DND-41 (cell line): ENCODE data around the gene PADI4.
"Not testable (repeated sequence)": the region's sequence is repeated elsewhere in the genome, so short reads cannot be mapped to it uniquely, and the experiment has no call there.

Source experiments
- ATAC-seq: fragments of 200-7000 bp; cut with Tn5 transposase; 3 replicates; pipeline ENCODE4 v1.9.1; 2021; ENCODE audit warnings: low read depth; ENCODE audit not compliant: insufficient read depth
- DNase-seq: peaks from one replicate; pipeline ENCODE4 v3.0.0-alpha.2; 2020
- H2AFZ ChIP-seq: 2 replicates; pipeline ENCODE4 v1.6.0; 2012; ENCODE audit warnings: low read depth, low read length
- H3K27ac ChIP-seq: 2 replicates; pipeline ENCODE4 v1.5.1; 2012; ENCODE audit warnings: low read length, inconsistent platforms
- H3K27me3 ChIP-seq: fragments of 200-600 bp; sonication (generic); 2 replicates; pipeline ENCODE4 v1.6.0; 2012; ENCODE audit warnings: low read length, mild to moderate bottlenecking, inconsistent platforms; ENCODE audit not compliant: insufficient read depth, poor library complexity
- H3K36me3 ChIP-seq: 2 replicates; pipeline ENCODE4 v1.5.1; 2012; ENCODE audit warnings: low read length, inconsistent platforms; ENCODE audit not compliant: insufficient read depth
- H3K4me1 ChIP-seq: 2 replicates; pipeline ENCODE4 v1.5.1; 2012; ENCODE audit warnings: mild to moderate bottlenecking, low read length; ENCODE audit not compliant: insufficient read depth
- H3K4me2 ChIP-seq: 2 replicates; pipeline ENCODE4 v1.6.0; 2012; ENCODE audit warnings: mild to moderate bottlenecking, moderate library complexity, low read length, inconsistent platforms; ENCODE audit not compliant: insufficient read depth
- H3K4me3 ChIP-seq, 2 experiments: fragments of 200-600 bp in 1 of 2; shearing (Covaris generic) in 1 of 2; 2 replicates each; pipeline ENCODE4 v1.5.1; 2012 to 2016; ENCODE audit warnings: inconsistent platforms in 2 of 2, low read length in 2 of 2, mild to moderate bottlenecking in 2 of 2, low read depth in 1 of 2, moderate library complexity in 1 of 2
- H3K79me2 ChIP-seq: 2 replicates; pipeline ENCODE4 v1.6.0; 2012; ENCODE audit warnings: low read length, inconsistent platforms; ENCODE audit not compliant: insufficient read depth
- H3K9ac ChIP-seq: 2 replicates; pipeline ENCODE4 v1.6.0; 2012; ENCODE audit warnings: low read depth, mild to moderate bottlenecking, inconsistent platforms, low read length, moderate library complexity
- H3K9me3 ChIP-seq: 2 replicates; pipeline ENCODE4 v1.5.1; 2012; ENCODE audit warnings: low read length, moderate library complexity, mild to moderate bottlenecking, inconsistent platforms; ENCODE audit not compliant: insufficient read depth, severe bottlenecking
- H4K20me1 ChIP-seq: 2 replicates; pipeline ENCODE4 v1.6.0; 2012; ENCODE audit warnings: low read length; ENCODE audit not compliant: insufficient read depth
- CTCF ChIP-seq: IDR thresholded peaks from 2 replicates; pipeline ENCODE4 v1.5.1; 2012; ENCODE audit warnings: borderline replicate concordance, low read length, moderate library complexity, mild to moderate bottlenecking; ENCODE audit not compliant: poor library complexity, severe bottlenecking; ENCODE audit errors: extremely low read depth
- EZH2 ChIP-seq: IDR thresholded peaks from 3 replicates; pipeline ENCODE4 v1.6.1; 2012; ENCODE audit warnings: borderline replicate concordance, low read depth, mild to moderate bottlenecking, moderate library complexity, low read length, inconsistent platforms; ENCODE audit not compliant: severe bottlenecking

The PADI4 gene

GRCh38 chr1:17340358-17340757, 32.4 kb downstream of the PADI4 start:
- Histone ChIP-seq H3K27me3 (no peaks in the 10 kb centered on the region), H3K4me1 (no peaks in the 10 kb centered on the region), H3K36me3 (no peaks in the 10 kb centered on the region), H2AFZ (no peak overlapping the region), H3K9me3 (no peaks in the 10 kb centered on the region), H3K4me3 (no peak overlapping the region), H3K27ac (no peak overlapping the region), H3K79me2 (no peaks in the 10 kb centered on the region), H3K9ac (no peak overlapping the region), H3K4me2 (no peak overlapping the region), H4K20me1 (peaks cover 7% of the 10 kb centered on the region)
- TF ChIP-seq CTCF (no peak), EZH2 (no peak)
- DNase-seq (no peak), ATAC-seq (no peak)

- Histone ChIP-seq H3K27ac (no peak overlapping the region), H3K4me1 (no peaks in the 10 kb centered on the region), H3K27me3 (no peaks in the 10 kb centered on the region), H2AFZ (no peak overlapping the region), H3K4me3 (no peak overlapping the region), H3K79me2 (no peaks in the 10 kb centered on the region), H3K9ac (no peak overlapping the region), H3K4me2 (no peak overlapping the region), H4K20me1 (no peaks in the 10 kb centered on the region; the same call in none of the 2 replicates), H3K9me3 (no peaks in the 10 kb centered on the region), H3K36me3 (no peaks in the 10 kb centered on the region)
- ATAC-seq (no peak), DNase-seq (no peak)
- TF ChIP-seq CTCF: no peak
- no peak for TF ChIP-seq EZH2
Observed at GRCh38 chr1:17342014-17342441, 34.0 kb downstream of the PADI4 start.

GRCh38 chr1:17345506-17345905, 37.5 kb downstream of the PADI4 start:
- not testable (repeated sequence) for H2AFZ ChIP-seq, H3K27me3 ChIP-seq, H3K27ac ChIP-seq, DNase-seq, H3K36me3 ChIP-seq, H3K9ac ChIP-seq, H3K79me2 ChIP-seq, H3K4me3 ChIP-seq, H3K4me2 ChIP-seq, H4K20me1 ChIP-seq, ATAC-seq, H3K9me3 ChIP-seq, H3K4me1 ChIP-seq

GRCh38 chr1:17346046-17346789, 38.2 kb downstream of the PADI4 start:
- DNase-seq (no peak), ATAC-seq (no peak)
- Histone ChIP-seq H3K4me2 (no peak overlapping the region), H3K79me2 (no peaks in the 10 kb centered on the region), H3K27ac (no peak overlapping the region), H2AFZ (no peak overlapping the region), H4K20me1 (no peaks in the 10 kb centered on the region; the same call in 1 of the 2 replicates), H3K36me3 (no peaks in the 10 kb centered on the region), H3K27me3 (no peaks in the 10 kb centered on the region), H3K9ac (no peak overlapping the region), H3K4me3 (no peak overlapping the region), H3K9me3 (no peaks in the 10 kb centered on the region), H3K4me1 (no peaks in the 10 kb centered on the region)
- no peak for TF ChIP-seq EZH2
- no peak for TF ChIP-seq CTCF
